Pancreas (tissue), 10 donors: Measurements from ENCODE around the gene TPCN2. TPM values are rescaled to one million over a fixed set of nuclear protein-coding genes. Genes with fewer than 3 reads are reported as not detected.
A peak's percentile ranks its signal among the peaks of the same experiment; 100 is the strongest.

Source experiments
- ATAC-seq, 4 donors: fragments of 200-7000 bp; cut with Tn5 transposase; one replicate each; pipeline versions ENCODE4 v1.8.0 to v1.9.1; 2020; ENCODE audit warnings: mild to moderate bottlenecking in 4 of 4, moderate library complexity in 4 of 4
- DNase-seq, 6 donors: peaks; one replicate each; pipeline ENCODE4 v3.0.0-alpha.2; 2020
- FAIRE-seq: peaks from 2 replicates; lab custom pipeline; 2012; peaks lifted over from hg19 to GRCh38; lab: Jason Lieb, UNC
- H3K27ac ChIP-seq, 4 donors: fragments of 200-600 bp; sonication (generic); 1 replicate in 3 of 4; 2 replicates in 1 of 4; pipeline versions ENCODE4 v1.5.0 to v1.8.0; 2020
- H3K27me3 ChIP-seq, 4 donors: fragments of 200-600 bp; one replicate each; pipeline ENCODE4 v1.8.0; 2021
- H3K36me3 ChIP-seq, 3 donors: fragments of 200-600 bp; sonication (generic) in 1 of 3; one replicate each; pipeline versions ENCODE4 v1.5.0 to v1.8.0; 2020 to 2021
- H3K4me1 ChIP-seq, 3 donors: fragments of 200-600 bp; one replicate each; pipeline ENCODE4 v1.8.0; 2021
- H3K4me3 ChIP-seq, 4 donors: fragments of 200-600 bp; sonication (generic) in 2 of 4; one replicate each; pipeline versions ENCODE4 v1.5.0 to v1.8.0; 2020 to 2021
- H3K9me3 ChIP-seq, 4 donors: fragments of 200-600 bp; one replicate each; pipeline ENCODE4 v1.8.0; 2021
- CTCF ChIP-seq, 4 donors: fragments of 200-600 bp; sonication (generic) in 3 of 4; IDR thresholded peaks; one replicate each; pipeline versions ENCODE4 v1.5.0 to v1.8.0; 2021; ENCODE audit warnings: antibody characterized with exemption in 4 of 4
- WGBS, 2 donors: extraction: QIAGEN DNeasy Blood & Tissue Kit; methylation state at CpG; one replicate each; pipeline ENCODE4 v1.1.7; 2013; 5-methylcytosine and 5-hydroxymethylcytosine counted together
- intact Hi-C, 3 donors: fragments of 100-400 bp; cut with DNase I; formaldehyde crosslinking; loops; one replicate each; pipeline versions ENCODE4 v1.11.1 to v1.14.2; 2022
- polyA plus RNA-seq, 2 donors: library from polyadenylated mRNA; stranded (reverse); fragments of 200-250 nt; gene quantifications; one replicate each; pipeline ENCODE4 v1.2.3, GENCODE V29; 2013
- total RNA-seq, 6 donors: library from RNA; stranded (reverse); fragmentation: NEBNext Ultra II Directional in 4 of 6; extraction: Animal tissue kit (Norgen Biotek cat#: 25700) in 4 of 6; gene quantifications; one replicate each; pipeline versions ENCODE4 v1.2.1 to v1.2.4, GENCODE V29; 2021 to 2023
- donor health status: healthy with polysubstance abuse.
- donor health status: DM: no; HTN: no; CAD: no; lungs with moderate emphysema.
- donor health status: DM: no; HTN: no; CAD: no.
- donor health status: control.
- donor health status: control.
- donor health status: Bipolar disorder and iron deficiency.
- donor health status: DM: yes; HTN: yes; CAD: no.
- donor health status: DM: no; HTN: no; CAD: no.
- donor health status: DM: no; HTN: no; CAD: no.
- donor health status: DM: yes; HTN: yes; CAD: no.

Gene TPCN2
- total and polyA plus RNA-seq, 8 donors = 5.6 to 13.5 (median 9.9) TPM

GRCh38 chr11:69157156-69157821 lies 108.6 kb downstream of the TPCN2 start:
- no peak for TF ChIP-seq CTCF (IDR thresholded peaks at IDR 0.05)
- no peaks in the 10 kb centered on the region for H3K36me3 ChIP-seq
- peak overlapping the region in 1 of 4 donors; percentile 8 for H3K4me3 ChIP-seq
- H3K27me3 ChIP-seq = no peaks in the 10 kb centered on the region
- no peak for FAIRE-seq
- peak overlapping the region; percentile 43 to 67 (median 62) for H3K27ac ChIP-seq
- 45 to 50% methylated on average over 44 of the region's 44 CpGs for WGBS, 2 donors
- ATAC-seq = peak; percentile 53 to 76 (median 65)
- no peaks in the 10 kb centered on the region for H3K4me1 ChIP-seq
- DNase-seq = peak in 4 of 6 donors; percentile 54 to 77 (median 60)
- intact Hi-C loops = no loop called here
- no peaks in the 10 kb centered on the region for H3K9me3 ChIP-seq

- Histone ChIP-seq H3K4me1 (no peaks in the 10 kb centered on the region), H3K27ac (peak overlapping the region; percentile 43 to 67 (median 62)), H3K36me3 (no peaks in the 10 kb centered on the region), H3K27me3 (no peaks in the 10 kb centered on the region), H3K4me3 (no peak overlapping the region), H3K9me3 (no peaks in the 10 kb centered on the region)
- no peak for TF ChIP-seq CTCF (IDR thresholded peaks at IDR 0.05)
- intact Hi-C loops = no loop called here
- 93% methylated on average over 14 to 15 of the region's 15 CpGs for WGBS, 2 donors
- ATAC-seq = no peak
- no peak for DNase-seq
- FAIRE-seq = no peak
These were observed 109.1 kb downstream of the TPCN2 start for GRCh38 chr11:69157822-69158231.

- Histone ChIP-seq H3K9me3 (no peaks in the 10 kb centered on the region), H3K27me3 (no peaks in the 10 kb centered on the region), H3K4me1 (no peaks in the 10 kb centered on the region), H3K4me3 (no peak overlapping the region), H3K27ac (no peak overlapping the region), H3K36me3 (no peaks in the 10 kb centered on the region)
- no peak for TF ChIP-seq CTCF (IDR thresholded peaks at IDR 0.05)
- ATAC-seq = no peak
- 88 to 89% methylated on average over 21 of the region's 21 CpGs for WGBS, 2 donors
- intact Hi-C loops = no loop called here
- FAIRE-seq = no peak
- no peak for DNase-seq
These were observed 109.8 kb downstream of the TPCN2 start for GRCh38 chr11:69158301-69159149.

DNA sequence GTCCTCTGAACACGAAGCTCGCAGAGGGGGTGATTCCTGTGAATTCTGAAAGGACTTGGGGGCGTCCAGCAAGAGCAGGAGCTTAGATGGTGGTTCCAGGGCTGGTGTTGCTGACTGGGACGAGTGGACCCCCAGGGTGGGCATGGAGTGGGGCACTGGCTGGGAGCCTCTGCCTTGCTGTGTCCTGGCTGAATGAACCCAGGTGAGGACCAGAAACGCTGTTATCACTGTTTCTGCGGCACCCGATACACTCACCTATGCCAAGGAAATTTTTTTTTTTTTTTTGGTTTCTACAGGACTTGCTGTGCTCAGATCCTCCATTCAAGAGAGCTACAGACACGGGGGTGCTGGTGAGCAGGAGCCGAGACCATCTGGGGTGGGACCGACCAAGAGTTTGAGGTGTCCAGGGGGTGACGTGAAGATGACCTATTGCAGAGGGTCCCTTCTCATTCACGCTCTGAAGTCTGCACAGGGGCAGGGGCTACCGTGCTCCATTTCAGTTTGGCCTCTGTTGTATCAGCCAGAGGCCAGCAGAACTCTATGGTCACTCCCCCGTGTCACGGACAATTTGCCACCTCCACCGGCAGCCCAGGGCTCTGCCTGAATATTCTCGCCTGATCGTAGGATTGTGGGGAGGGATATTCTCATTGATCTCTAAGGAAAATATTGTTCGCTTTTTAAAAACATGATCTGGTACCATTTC lies 110.6 kb downstream of the TPCN2 start:
- no peak overlapping the region for H3K4me3 ChIP-seq
- DNase-seq (no peak), FAIRE-seq (no peak), ATAC-seq (no peak)
- TF ChIP-seq CTCF (IDR thresholded peaks at IDR 0.05) = no peak
- H3K9me3 ChIP-seq = no peaks in the 10 kb centered on the region
- H3K4me1 ChIP-seq = no peaks in the 10 kb centered on the region
- no peak overlapping the region for H3K27ac ChIP-seq
- H3K27me3 ChIP-seq = no peaks in the 10 kb centered on the region
- 91 to 94% methylated on average over 19 of the region's 19 CpGs for WGBS, 2 donors
- intact Hi-C loops = no loop called here
- H3K36me3 ChIP-seq = no peaks in the 10 kb centered on the region
